Activated CD8-positive, alpha-beta memory T cell treated with anti-CD3 and anti-CD28 coated beads, Interleukin-2, amount 50 U/mL, for 24 hours (primary cell): ENCODE measurements around the gene RASD1.
A peak's percentile ranks its signal among the peaks of the same experiment; 100 is the strongest.

ENCODE experiments used
- DNase-seq: peaks from one replicate; pipeline ENCODE4 v3.0.0-alpha.2; 2020; ENCODE audit errors: extremely low read depth

The RASD1 gene

GRCh38 chr17:17496189-17497064 lies at the start of gene RASD1:
RASD1 (minus strand) TSS chr17:17496395; CDS start chr17:17496181, 214 bp downstream.
- DNase-seq: peak; percentile 33

GRCh38 chr17:17545984-17546383 lies 49.8 kb upstream of the RASD1 start:
- DNase-seq: no peak

- DNase-seq: no peak
Observed at GRCh38 chr17:17545031-17545820, 49.0 kb upstream of the RASD1 start.

GRCh38 chr17:17542906-17543635 lies 46.9 kb upstream of the RASD1 start:
- DNase-seq: no peak

GRCh38 chr17:17541640-17542001 lies 45.4 kb upstream of the RASD1 start:
- no peak for DNase-seq

- no peak for DNase-seq
Observed at GRCh38 chr17:17540935-17541639, 44.9 kb upstream of the RASD1 start.

GRCh38 chr17:17540278-17540906 lies 44.2 kb upstream of the RASD1 start:
- DNase-seq: no peak

- no peak for DNase-seq
Observed at GRCh38 chr17:17539591-17539990, 43.4 kb upstream of the RASD1 start.

GRCh38 chr17:17538417-17539391 lies 42.5 kb upstream of the RASD1 start:
- no peak for DNase-seq

- no peak for DNase-seq
Observed at GRCh38 chr17:17537311-17538099, 41.3 kb upstream of the RASD1 start.

- no peak for DNase-seq
Observed at GRCh38 chr17:17536702-17537101, 40.5 kb upstream of the RASD1 start.

- no peak for DNase-seq
Observed at GRCh38 chr17:17535957-17536356, 39.8 kb upstream of the RASD1 start.

- no peak for DNase-seq
Observed at GRCh38 chr17:17533901-17534441, 37.8 kb upstream of the RASD1 start.

- no peak for DNase-seq
Observed at GRCh38 chr17:17532991-17533390, 36.8 kb upstream of the RASD1 start.

GRCh38 chr17:17531156-17531555 lies 35.0 kb upstream of the RASD1 start:
- DNase-seq: no peak

- no peak for DNase-seq
Observed at GRCh38 chr17:17528696-17529652, 32.8 kb upstream of the RASD1 start.

GRCh38 chr17:17527956-17528500 lies 31.8 kb upstream of the RASD1 start:
- DNase-seq: no peak
